ENCODE results near the gene RASGRF2.
A peak's percentile ranks its signal among the peaks of the same experiment; 100 is the strongest.

The RASGRF2 gene, protein sequence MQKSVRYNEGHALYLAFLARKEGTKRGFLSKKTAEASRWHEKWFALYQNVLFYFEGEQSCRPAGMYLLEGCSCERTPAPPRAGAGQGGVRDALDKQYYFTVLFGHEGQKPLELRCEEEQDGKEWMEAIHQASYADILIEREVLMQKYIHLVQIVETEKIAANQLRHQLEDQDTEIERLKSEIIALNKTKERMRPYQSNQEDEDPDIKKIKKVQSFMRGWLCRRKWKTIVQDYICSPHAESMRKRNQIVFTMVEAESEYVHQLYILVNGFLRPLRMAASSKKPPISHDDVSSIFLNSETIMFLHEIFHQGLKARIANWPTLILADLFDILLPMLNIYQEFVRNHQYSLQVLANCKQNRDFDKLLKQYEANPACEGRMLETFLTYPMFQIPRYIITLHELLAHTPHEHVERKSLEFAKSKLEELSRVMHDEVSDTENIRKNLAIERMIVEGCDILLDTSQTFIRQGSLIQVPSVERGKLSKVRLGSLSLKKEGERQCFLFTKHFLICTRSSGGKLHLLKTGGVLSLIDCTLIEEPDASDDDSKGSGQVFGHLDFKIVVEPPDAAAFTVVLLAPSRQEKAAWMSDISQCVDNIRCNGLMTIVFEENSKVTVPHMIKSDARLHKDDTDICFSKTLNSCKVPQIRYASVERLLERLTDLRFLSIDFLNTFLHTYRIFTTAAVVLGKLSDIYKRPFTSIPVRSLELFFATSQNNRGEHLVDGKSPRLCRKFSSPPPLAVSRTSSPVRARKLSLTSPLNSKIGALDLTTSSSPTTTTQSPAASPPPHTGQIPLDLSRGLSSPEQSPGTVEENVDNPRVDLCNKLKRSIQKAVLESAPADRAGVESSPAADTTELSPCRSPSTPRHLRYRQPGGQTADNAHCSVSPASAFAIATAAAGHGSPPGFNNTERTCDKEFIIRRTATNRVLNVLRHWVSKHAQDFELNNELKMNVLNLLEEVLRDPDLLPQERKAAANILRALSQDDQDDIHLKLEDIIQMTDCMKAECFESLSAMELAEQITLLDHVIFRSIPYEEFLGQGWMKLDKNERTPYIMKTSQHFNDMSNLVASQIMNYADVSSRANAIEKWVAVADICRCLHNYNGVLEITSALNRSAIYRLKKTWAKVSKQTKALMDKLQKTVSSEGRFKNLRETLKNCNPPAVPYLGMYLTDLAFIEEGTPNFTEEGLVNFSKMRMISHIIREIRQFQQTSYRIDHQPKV (N-terminal part only)

DNA sequence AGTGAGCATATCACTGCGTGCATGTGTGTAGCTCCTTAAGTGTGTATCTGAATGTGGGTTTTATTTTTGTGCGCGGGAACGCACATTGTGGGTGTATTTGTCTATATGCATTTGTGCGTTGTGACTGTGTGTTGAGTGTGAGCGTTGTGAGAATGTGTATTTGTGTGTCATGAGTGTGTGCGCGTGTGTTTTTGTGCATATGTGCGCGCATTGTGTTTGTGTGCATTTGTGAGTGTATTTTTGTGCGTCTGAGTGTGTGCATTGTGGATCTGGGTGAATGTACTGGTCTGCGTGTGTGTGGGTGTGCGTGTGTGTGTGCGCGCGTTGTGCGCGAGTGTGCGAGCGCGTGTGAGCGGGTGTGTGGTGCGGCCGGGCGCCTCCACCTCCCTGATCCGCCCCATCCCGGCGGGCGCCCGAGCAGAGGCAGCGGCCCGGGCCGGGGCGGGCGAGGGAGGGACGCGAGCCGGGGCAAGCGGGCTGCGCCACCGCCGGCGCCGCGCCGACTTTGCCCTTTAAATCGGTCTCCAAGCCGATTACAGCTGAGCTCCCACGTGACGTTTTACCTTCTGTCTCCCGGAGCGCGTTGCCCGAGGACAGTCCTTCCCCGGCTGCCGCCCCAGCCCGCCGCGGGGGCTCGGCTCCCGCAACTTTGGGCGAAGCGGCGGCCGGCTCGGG, at the start of gene RASGRF2:
TSS of gene RASGRF2 (plus strand) at position 596 of the 675 bp plus-strand sequence. CDS start 376 bp downstream, outside the sequence.
- peak; percentile 83 for DNase-seq

DNA sequence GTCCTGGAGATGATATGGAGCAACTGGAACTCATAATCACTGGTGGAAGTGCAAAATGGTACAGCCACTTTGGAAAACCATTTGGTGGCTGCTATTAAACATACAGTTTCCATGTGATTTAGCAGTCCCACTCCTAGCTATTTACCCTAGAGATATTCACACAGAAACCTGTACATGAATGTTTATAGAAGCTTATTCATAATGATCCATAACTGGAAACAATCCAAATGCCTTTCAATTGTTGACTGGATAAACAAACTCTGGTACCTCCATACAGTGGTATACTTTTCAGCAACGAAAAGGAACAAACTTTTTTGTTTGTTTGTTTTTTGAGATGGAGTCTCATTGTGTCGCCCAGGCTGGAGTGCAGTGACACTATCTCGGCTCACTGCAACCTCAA, 47.7 kb upstream of the RASGRF2 start:
- peak; percentile 65 for DNase-seq

DNA sequence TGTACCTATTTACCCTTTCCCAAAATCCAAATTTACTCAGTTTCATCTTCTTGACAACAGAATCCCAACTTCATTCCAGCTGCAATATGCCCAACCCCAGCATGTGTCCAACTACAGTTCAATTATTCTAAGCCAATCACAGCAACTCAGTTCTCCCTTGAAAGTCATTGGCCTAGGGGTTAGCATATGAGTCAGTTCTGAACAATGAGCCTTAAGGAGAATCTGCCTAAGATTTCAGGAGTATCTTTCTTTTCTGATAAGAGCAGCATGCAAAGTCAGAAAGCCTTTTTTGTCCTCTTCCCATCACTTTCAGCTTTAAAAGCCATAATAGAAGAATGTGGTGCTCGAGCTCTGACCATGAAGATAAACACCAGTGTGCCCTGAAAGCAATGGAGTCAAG, 44.4 kb upstream of the RASGRF2 start:
- no peak for DNase-seq

DNA sequence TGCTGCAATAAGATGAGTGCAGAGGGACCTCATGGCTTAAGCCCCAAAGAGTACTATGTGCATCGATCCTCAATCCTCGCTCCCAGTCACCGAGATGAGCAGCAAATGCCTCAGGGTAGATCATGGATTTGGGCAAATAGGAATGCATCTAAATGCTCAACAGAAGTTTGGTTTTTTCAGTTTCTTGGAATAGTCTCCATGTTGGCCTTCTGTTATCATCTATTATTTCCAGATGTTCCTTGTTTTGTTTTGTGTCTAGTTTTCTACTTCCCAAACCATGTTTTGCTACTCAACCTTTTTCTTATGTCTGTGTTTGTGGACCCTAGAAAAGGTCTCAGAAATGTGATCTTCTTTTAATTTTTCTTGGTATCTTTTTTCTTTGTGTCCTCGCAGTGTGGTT, 43.5 kb upstream of the RASGRF2 start:
- DNase-seq: no peak

DNA sequence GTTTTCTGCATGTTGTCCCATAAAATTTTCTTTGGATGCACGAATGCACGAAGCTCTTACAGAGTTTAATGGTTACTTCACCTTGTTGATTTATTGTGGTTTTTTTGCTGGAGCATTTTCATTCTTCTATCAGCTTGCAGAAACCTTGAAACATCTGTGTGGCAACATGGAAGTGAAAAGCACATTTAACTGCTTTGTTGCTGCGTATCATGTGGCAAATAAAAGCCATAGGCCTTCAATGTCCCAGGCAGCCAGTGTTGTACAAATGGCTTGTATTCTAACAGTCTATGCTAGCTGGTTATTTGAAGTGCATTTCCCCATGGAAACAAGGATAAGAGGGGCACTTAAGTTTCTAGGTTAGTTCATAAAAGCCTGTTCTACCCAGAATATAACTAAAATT, 42.5 kb upstream of the RASGRF2 start:
- peak; percentile 7 for DNase-seq

DNA sequence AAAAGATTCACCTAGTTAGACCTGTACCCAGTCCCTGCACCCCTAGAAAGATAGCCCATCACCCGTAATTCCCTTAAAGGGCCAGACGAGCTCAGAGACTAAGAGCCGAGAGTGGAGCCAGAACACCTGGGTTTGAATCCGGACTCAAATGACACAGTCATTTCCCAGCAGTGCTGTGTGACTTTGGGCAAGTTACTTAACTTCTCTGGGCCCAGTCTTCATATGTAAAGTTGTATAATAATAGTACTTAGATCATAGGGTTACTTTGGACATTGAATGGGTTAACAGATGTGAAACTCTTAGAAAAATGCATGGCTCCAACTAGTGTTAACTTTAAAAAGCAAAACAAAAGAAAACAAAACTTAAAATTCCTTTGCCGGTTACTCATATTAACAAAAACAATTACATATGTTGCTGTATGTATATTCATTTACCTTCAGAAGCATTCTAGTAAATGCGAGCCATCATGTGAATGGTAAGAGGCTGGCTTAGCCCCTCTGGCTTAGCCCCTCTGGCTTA, 40.4 kb upstream of the RASGRF2 start:
- DNase-seq: no peak

DNA sequence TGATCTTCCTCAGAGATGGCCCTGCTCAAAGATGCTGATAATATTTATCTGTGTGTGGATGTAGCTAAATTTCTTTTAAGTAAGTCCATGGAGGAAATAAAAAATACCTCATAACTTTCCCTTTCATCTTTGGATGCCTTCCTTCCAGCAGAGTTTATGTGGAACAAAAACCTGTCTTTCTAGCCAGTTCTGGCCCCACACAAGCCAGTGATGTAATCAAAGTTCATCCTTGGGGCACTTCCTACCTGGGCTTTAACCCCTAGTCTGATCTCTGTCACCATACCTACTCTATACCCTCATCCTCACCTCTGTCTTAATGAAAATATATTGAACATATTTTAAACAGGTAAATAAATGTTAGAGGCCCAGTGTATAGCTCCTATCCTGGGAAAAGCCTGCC, 39.8 kb upstream of the RASGRF2 start:
- peak; percentile 6 for DNase-seq

DNA sequence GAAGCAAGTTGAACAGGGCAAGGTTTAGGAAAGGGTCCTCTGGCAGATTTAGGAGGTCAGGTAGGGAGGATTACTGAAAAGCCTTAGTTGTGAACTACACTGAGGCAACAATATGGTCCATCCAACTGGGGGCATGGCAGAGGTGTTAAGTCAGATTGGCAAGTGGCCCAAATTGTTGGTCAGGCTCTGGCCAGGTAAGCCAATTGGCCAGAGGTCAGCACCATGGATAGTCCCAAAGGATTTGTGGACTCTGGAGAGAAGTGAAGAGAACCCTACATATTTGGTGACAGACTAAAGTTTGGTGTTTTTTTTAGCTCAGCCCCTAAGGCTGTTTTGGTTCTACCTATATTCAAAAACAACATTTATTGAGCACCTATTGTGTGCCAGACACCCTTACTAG, 39.1 kb upstream of the RASGRF2 start:
- DNase-seq: no peak

DNA sequence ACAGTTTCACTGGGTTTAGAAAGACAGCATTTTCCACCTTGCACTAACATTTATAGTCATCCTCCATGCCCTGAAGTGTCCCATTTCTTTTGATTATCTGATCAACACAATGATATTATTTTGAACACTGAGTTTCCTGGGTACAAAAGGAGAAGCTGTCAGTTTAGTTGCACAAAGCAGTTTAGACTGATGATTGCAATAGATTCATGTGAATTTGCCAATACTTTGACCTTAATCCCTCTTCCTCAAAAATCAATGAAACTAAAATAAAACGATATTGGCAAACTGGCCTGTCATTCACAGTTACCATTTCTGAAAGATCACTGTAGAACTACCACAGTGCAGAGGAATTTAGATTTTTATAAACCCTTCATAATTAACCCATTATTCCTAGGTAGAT, 34.2 kb upstream of the RASGRF2 start:
- no peak for DNase-seq

DNA sequence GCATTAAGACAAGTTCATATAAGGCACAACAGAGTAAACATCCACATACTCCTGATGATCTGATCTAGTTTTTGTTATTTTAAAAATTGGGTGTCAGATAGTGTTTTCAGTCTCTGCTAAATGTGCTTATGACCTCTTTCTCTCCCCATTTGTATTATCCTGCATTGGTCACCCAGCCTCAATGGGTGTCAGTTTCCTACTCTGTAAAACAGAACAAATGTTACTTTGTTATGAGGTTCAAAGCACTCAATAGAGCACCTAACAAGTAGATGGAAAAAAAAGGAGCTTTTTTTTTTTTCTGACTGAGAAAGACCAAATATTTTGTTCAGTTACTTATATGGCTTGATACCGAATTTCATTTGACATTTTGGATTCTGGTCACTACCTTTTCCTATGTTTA, 33.6 kb upstream of the RASGRF2 start:
- no peak for DNase-seq

DNA sequence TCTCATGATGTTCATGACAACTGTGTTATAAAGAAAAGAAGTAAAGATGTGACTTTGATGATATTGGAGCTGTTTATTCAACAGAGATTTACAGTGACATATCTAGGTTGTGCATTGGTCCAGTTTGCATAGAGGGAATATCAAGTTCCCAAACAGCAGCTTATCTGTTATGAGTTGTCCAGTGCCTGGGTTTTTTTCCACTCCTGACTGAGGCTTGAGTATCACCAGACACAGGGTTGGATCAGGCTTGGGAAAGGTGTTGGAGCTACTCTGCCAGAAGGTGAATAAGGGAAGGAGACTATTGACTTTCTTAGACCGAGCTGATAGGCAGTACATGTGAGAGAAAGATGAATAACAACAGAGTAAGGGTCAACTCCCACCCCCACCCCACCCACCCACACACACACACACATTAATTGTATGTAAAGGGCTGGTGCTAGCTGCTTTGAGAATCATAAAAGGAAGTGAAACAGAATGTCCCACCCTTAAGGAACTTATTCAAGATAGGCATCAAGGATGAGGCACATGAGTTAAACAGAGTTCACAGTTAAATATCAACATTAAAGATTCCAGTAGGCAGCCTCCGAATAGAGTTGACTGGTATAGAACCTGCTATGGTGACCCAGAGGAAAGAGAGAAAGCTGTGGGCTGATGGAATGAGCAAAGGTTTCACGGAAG, 33.0 kb upstream of the RASGRF2 start:
- DNase-seq: no peak

DNA sequence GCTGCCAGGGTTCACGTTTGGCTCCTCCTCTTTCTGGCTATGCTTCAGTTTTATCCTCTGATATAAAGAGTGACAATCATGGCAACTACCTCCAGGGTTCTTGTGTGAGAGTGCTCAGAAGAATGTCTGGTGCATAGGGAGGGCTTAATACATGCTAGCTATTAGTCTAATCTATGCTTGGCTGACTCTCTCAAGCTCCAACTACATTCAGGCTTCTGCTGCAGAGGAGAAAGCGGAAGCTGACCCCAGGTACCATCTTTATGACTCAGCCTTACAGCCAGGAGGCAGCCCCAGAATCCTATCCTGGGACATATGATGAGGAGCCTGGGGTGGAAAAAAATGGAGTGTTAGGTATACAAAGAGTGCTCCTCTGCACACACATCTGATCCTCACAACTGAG, 32.1 kb upstream of the RASGRF2 start:
- no peak for DNase-seq

DNA sequence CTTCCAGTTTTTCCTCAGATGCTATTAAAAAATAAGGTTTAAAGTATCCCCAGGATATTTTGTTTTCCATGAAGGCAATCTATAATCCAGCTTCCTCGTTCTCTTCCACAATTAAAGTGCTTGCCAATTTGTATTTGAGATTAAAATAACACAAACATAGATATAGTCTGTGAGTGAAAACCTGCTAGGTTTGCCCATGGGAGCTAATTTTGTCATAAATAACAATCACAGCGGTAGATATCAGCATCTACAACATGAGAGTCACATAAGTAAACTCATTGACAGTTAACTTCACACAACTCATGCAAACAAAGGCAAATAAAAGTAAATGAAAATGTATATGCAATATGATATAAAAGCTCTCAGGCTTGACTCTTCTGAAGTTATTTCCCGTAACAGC, 29.2 kb upstream of the RASGRF2 start:
- peak; percentile 20 for DNase-seq

DNA sequence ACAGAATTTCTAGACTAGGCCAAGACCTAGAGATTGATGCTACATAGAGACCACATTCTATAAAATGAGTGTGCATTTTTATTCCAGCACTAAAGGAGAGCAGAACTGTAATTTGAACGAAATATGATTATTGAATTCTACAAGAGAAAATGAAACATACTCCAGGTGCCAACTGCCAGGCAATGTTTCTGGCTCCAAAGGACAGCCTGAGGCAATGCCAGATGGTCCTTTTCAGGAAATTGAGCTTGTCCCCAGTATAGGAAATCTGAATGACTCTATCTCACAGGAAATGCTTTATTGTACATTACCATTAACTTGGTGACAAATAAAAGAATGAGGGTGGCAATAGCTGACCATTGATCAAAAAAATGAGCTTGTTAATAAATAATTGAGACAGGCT, 28.8 kb upstream of the RASGRF2 start:
- DNase-seq: no peak

DNA sequence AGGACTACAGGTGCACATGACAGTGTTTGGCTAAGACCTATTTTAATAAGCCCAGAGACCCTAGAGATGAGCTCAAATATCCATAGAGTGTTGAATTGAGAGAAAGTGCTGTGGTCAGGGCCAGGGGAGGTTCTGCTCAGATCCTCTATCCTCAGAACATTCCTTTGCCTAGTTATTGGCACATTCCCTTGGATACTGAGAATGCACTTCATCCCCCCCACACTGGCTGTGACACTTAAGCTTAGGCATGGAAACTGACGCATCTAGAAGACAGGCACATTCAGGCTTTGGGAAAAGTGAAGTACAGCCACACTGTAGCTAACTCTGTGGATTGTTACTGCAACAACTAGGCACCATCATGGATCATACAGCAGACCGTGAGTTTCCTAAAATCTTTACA, 27.1 kb upstream of the RASGRF2 start:
- DNase-seq: no peak

DNA sequence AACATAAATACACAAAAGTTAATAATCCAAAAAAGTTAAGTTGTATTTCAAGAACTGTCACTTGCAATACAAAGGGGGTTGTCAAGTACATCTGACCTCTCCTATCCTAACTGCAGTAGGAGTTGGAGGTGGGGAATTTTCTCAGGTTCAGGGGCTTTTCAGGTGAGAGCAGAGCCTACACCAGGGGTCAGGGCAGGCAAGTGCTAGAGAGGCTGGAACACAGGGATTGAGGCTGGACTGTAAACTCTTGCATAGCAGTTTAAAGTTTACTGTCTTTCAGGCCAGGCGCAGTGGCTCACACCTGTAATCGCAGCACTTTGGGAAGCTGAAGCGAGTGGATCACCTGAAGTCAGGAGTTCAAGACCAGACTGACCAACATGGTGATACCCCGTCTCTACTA, 25.4 kb upstream of the RASGRF2 start:
- no peak for DNase-seq

DNA sequence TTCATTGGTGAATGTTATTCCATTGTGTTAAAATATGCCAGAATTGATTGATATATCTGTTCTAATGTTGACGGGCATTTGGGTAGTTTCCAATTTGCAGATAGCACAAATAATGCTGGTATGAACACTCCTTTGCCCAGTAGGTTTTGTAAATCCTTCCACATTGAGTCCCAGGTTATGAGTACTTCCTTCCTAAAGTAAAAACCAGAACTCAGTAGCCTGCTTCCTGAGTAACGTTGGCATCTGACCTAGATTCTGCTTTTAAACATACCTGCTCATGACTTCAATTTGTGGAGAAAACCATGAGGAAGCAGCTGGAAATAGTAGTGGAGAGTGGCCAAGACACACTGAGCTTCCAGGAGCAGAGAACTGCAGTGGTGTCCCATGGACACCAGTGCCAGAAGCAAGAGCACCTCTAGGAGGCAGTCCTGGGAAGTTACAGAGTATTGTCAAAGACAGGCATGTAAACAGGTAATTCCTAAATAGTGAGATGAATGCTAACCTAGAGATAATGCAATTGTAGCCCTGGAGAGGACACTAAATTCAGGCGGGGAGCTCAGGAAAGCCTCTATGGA, 24.3 kb upstream of the RASGRF2 start:
- DNase-seq: peak; percentile 37

DNA sequence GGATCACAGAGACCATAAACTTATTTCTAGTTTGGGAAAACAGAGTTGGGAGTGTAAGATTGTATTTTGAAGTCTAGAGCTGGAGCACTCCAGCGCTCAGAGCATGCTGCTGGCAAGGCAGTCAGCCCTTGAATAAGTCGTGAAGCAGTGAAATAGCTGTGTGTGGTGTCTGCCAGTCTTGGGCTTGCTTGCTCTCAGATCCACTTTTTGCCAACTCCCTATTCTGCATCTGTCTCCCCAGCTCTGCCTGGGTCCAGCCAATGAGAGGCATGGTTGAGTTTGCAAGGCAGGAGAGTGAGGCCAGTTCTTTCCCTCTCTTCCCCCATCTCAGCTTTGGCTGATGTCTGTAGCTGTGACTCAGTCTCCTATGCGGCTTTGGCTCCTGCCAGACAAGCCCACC, 23.3 kb upstream of the RASGRF2 start:
- DNase-seq: no peak

DNA sequence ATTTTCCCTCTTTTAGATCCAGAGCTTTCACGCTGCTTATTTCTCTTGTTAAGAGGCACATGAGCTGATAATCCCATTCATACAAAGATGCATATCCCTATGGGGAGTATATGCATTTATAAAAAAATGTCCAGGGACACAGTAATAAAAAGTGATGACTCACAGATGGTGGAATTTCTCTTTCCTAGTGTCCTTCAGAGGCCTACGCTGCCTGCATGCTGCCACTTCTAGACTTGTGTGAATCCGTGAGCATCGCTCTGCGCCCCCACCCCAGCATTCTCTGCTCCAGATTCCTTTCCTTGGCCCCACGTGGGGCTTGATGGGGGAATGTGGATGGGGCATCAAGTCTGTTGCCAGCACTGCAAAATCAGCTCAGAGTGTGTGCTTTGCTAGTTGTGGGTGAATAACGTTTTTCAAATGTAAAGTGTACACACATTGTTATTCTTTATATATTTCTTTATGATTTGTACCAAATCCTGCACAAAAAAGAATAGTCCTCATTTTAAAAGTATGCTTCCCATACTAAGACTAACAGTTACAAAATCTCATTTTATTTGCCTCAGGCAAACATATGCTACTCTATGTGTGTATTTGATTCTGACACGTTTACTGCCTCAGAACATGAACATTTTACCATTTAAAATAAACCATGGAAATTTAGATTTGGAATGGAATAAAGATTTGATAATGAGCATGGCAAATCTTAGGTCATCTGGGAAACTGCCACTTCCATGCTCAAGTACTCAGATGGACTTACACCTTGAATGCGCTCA, 22.4 kb upstream of the RASGRF2 start:
- peak; percentile 23 for DNase-seq

DNA sequence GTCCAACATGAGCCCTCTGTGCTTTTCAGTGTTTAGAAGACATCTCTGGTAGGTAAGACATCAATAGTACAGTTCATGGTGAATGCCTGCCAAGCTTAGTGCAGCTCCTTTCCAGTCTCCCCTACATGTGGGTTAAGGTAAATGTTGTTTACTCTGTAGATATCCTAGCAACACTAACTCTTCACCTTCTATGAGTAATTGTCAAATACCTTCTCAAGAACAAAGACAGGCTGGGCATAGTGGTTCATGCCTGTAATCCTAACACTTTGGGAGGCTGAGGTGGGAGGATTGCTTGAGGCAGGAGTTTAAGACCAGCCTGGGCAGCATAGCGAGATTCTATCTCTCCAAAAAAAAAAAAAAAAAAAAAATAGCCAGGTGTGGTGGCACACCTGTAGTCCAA, 18.7 kb upstream of the RASGRF2 start:
- peak; percentile 57 for DNase-seq

DNA sequence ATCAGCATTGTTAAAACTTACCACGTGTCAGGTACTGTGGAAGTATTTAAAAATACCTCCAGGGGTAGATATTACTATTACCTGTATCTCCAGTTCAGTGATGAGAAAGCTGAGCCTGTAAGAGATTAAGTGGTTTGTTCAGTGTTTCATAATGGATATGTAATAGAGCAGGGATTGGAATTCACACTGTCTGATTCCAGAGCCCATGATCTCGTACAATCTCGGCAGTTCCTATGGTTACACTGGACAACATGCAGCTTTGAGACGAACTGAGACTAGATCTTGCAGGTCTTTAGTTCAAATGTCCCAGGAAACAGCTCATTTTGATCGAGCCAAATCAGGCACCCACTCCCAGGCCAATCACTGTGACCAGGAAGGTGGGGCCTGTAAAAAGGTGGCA, 8.8 kb upstream of the RASGRF2 start:
- peak; percentile 11 for DNase-seq
